Inflammatory macrophage treated with lipopolysaccharide for 1 hour (primary cell): ENCODE data around the gene EVPLL.
"Not testable (repeated sequence)": the region's sequence is repeated elsewhere in the genome, so short reads cannot be mapped to it uniquely, and the experiment has no call there.

ENCODE experiments used
- DNase-seq, 2 donors: peaks; one replicate each; pipeline ENCODE4 v3.0.0-alpha.2; 2020 to 2022

The EVPLL gene

GRCh38 chr17:18377437-18378204, at the start of gene EVPLL:
Gene EVPLL, plus strand, starts transcription at chr17:18377778. Its CDS starts 3,160 bp downstream, at chr17:18380938.
- peak; percentile 61 to 75 for DNase-seq

GRCh38 chr17:18328643-18329204, 48.9 kb upstream of the EVPLL start:
- DNase-seq: no peak

- DNase-seq: no peak
Measured at GRCh38 chr17:18331879-18332278, 45.7 kb upstream of the EVPLL start.

GRCh38 chr17:18332909-18333489, 44.6 kb upstream of the EVPLL start:
- no peak for DNase-seq

GRCh38 chr17:18338158-18338557, 39.4 kb upstream of the EVPLL start:
- DNase-seq: not testable (repeated sequence)

GRCh38 chr17:18339933-18340332, 37.6 kb upstream of the EVPLL start:
- DNase-seq: no peak

GRCh38 chr17:18344021-18344420, 33.6 kb upstream of the EVPLL start:
- no peak for DNase-seq

GRCh38 chr17:18353541-18353940, 24.0 kb upstream of the EVPLL start:
- DNase-seq: no peak

GRCh38 chr17:18356624-18357023, 21.0 kb upstream of the EVPLL start:
- peak; percentile 64 to 66 for DNase-seq

- DNase-seq: no peak
Measured at GRCh38 chr17:18360518-18360917, 17.1 kb upstream of the EVPLL start.

- no peak for DNase-seq
Measured at GRCh38 chr17:18361837-18362697, 15.5 kb upstream of the EVPLL start.

GRCh38 chr17:18362698-18363100, 14.9 kb upstream of the EVPLL start:
- no peak for DNase-seq

GRCh38 chr17:18363101-18364049, 14.2 kb upstream of the EVPLL start, which contains the start of gene SHMT1:
Gene SHMT1, minus strand, starts transcription at chr17:18363550. Its CDS starts 7,569 bp downstream, at chr17:18355981.
- DNase-seq: peak; percentile 80 to 84

GRCh38 chr17:18364166-18364565, 13.4 kb upstream of the EVPLL start:
- DNase-seq: no peak

GRCh38 chr17:18368946-18369345, 8.6 kb upstream of the EVPLL start:
- DNase-seq: no peak

GRCh38 chr17:18370761-18371160, 6.8 kb upstream of the EVPLL start:
- DNase-seq: no peak

- DNase-seq: no peak
Measured at GRCh38 chr17:18371455-18371854, 6.1 kb upstream of the EVPLL start.

GRCh38 chr17:18373181-18373580, 4.4 kb upstream of the EVPLL start:
- DNase-seq: not testable (repeated sequence)

GRCh38 chr17:18374216-18374615, 3.4 kb upstream of the EVPLL start:
- no peak for DNase-seq

- no peak for DNase-seq
Measured at GRCh38 chr17:18378205-18378505, 577 bp downstream of the EVPLL start.

- not testable (repeated sequence) for DNase-seq
Measured at GRCh38 chr17:18378614-18379013, 1.0 kb downstream of the EVPLL start.
